GM19452 (cell line): ENCODE measurements around the gene TBCC.

Experiments used
- ATAC-seq: cut with Tn5 transposase; IDR thresholded peaks from one replicate; pipeline ENCODE4 v1.9.1; 2021; ENCODE audit not compliant: unreplicated experiment

TBCC gene, protein sequence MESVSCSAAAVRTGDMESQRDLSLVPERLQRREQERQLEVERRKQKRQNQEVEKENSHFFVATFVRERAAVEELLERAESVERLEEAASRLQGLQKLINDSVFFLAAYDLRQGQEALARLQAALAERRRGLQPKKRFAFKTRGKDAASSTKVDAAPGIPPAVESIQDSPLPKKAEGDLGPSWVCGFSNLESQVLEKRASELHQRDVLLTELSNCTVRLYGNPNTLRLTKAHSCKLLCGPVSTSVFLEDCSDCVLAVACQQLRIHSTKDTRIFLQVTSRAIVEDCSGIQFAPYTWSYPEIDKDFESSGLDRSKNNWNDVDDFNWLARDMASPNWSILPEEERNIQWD

DNA sequence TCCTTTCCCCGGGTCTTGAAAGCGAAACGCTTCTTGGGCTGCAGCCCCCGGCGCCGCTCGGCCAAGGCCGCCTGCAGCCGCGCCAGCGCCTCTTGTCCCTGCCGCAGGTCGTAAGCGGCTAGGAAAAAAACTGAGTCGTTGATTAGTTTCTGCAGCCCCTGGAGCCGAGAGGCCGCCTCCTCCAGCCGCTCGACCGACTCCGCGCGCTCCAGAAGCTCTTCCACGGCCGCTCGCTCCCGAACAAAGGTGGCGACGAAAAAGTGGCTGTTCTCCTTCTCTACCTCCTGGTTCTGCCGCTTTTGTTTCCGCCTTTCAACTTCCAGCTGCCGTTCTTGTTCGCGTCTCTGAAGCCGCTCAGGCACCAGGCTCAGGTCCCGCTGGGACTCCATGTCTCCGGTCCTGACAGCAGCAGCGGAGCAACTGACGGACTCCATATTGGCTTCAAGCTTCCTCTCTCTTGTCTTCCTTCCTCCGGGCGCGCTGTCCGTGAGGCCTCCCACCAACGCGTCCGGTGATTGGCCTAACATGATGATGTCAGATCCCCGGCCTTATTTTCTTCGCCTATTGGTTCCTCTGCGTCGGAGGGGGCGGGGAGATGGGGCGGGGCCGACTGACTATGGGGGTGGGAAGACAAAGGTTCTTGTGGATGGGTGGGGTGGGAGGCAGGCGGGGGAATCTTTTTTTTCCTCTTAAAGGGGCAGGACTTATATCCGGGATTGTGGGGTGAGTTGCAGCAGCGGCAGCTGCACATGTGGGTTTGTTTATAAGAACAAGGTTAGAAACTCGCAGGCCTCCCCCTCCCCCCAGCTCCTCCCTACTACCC lies at the start of gene TBCC:
TSS of gene TBCC (minus strand) at position 464 of the 823 bp plus-strand sequence. CDS start at position 434, 30 bp downstream.
- ATAC-seq = peak; percentile 78

- ATAC-seq = no peak
Measured at GRCh38 chr6:42795651-42796050, 49.7 kb upstream of the TBCC start.

DNA sequence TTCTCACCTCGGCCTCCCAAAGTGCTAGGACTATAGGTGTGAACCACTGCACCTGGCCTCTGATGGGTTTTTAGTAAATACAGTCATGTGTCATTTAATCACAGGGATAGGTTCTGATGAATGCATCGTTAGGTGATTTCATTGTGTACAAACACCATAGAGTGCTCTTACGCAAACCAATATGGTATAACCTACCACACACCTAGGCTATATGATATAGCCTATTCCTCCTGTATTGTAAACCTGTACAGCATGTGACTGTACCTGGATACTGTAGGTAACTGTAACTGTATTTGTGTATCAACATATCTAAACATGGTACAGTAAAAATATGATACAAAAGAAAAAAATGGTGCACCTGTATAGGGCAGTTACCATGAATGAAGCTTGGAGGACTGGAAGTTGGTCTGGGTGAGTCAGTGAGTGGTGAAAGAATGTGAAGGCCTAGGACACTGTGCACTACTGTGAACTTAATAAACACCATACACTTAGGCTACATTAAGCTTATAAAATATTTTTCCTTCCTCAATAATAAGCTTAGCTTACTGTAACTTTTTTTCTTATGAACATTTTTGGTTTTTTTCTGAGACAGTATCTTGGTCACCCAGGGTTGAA lies 45.9 kb upstream of the TBCC start:
- ATAC-seq = no peak

- ATAC-seq = no peak
Measured at GRCh38 chr6:42790549-42791181, 44.8 kb upstream of the TBCC start.

DNA sequence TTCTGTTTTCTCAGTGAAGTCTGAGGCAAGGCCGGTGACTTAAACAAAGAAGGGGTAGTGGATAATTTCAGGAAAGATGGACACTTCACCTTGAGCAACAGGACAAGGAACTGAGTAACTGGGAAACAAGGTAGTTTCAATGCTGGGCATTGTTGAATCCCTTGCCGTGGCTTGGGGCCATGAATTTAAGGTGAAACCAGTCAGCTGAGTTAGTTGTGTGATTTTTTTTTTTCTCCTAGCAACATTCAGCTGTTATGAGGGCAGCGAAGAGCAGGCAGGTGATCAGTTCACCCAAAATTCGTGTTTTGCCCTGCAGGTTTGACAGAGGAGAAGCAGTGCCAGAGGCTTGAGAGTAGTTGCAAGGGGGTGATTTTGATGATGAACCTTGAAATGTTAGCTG lies 42.8 kb upstream of the TBCC start:
- no peak for ATAC-seq

GRCh38 chr6:42787063-42787472 lies 41.2 kb upstream of the TBCC start:
- ATAC-seq = no peak

DNA sequence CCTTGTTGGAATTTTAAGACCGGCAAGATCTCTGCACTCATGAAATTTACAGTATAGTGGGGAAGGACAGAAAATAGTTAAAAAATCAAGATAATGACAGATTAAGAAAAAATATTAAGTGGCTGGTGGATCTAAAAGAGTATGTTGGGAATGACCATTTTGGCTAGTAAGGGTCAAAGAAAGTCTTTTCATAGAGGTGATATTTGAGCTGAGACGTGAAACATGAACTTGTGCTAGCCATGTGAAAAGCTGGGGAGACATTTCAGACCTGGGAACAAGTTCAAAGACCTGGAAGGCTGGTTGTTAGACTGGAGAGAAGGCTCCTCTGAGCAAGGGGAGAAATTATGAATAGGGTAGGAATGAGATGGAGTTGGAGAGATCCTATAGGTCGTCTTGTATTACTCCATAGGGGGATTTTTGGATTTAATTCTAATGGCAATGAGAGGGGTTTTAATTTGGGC lies 40.7 kb upstream of the TBCC start:
- ATAC-seq = no peak

DNA sequence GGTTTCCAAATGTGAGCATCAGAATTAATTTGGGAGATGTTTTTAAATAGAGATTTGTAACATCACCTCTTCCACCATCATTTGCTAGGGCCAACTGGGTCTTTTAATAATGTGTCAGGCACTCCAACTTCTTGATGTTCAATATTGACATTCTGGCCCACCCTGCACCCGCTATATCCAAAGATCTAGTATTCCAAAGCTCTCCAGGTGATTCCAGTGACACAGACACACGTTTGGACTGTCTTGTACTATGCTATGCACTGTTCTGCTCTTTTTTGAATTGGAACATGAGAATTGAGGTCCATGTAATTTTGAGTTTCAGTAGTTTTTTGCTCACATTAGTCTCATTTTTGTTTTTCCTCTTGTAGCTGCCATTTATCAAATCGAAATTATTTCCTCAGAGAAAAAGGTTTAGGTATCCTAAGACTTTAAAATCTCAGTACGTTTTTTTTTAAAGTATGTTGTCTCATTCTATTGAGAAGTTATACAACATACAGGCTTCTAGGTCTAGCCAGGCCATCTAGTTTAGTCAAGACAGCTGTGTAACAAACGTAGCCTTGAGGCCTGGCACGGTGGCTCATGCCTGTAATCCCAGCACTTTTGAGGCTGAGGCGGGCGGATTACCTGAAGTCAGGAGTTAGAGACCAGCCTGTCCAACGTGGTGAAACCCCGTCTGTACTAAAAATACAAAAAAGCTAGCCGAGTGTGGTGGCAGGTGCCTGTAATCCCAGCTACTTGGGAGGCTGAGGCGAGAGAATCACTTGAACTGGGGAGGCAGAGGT lies 39.0 kb upstream of the TBCC start:
- no peak for ATAC-seq

GRCh38 chr6:42783876-42784642 lies 38.2 kb upstream of the TBCC start:
- ATAC-seq = no peak

- no peak for ATAC-seq
Measured at GRCh38 chr6:42783177-42783875, 37.4 kb upstream of the TBCC start.

- no peak for ATAC-seq
Measured at GRCh38 chr6:42782689-42783176, 36.8 kb upstream of the TBCC start.

GRCh38 chr6:42781796-42782688 lies 36.1 kb upstream of the TBCC start, which contains the start of gene BICRAL:
BICRAL (plus strand) TSS chr6:42782052; CDS start chr6:42822023, 39,971 bp downstream.
- ATAC-seq = no peak

DNA sequence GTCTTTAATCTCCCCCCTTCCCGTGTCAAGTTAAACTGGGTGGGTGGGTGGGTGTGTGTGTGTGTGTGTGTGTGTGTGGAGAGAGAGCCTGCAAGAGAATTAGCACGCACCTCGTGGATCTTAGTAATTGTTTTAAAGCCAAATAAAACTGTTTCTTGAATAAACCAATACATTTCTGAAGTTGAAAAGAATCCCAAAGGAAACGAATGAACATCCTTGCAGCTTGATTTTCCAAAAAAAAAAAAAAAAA lies 35.6 kb upstream of the TBCC start:
- no peak for ATAC-seq

GRCh38 chr6:42779521-42779920 lies 33.6 kb upstream of the TBCC start:
- no peak for ATAC-seq

- no peak for ATAC-seq
Measured at GRCh38 chr6:42778122-42778521, 32.2 kb upstream of the TBCC start.

DNA sequence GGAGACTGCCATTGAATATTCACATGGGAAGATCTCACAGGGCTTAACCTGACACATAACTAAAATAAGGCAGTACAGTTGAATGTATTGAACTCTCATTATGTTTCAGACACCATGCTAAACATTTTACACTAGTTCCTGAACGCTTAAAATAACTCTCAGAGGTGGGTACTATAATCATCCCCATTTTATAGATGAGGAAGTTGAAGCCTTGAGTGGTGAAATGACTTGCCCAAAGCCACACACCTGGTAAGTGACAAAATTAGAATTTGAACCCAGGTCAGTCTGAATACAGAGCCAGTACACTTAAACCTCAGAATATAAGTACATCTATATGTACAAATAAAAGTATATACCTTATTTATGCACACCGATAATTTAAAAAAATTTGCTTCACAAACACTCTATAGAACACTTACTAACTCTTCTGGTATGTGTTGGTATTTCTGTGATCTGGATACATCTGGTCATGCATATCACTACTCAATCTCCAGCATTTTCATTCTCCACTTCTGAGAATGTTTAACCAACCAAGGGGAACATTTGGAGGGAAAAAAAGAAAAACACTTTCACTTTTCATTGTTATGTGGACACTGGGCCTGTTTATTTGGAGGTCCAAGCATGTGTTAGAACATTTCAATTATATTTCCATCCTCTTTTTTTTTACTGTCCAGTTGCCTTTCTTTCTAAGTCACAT lies 31.4 kb upstream of the TBCC start:
- ATAC-seq = no peak

GRCh38 chr6:42774821-42775487 lies 29.1 kb upstream of the TBCC start:
- peak; percentile 38 for ATAC-seq
